GM18499 (cell line): Measurements from ENCODE around the gene ACOXL.

ENCODE experiments used
- ATAC-seq: cut with Tn5 transposase; IDR thresholded peaks from one replicate; pipeline ENCODE4 v1.9.1; 2021; ENCODE audit warnings: moderate number of reproducible peaks; ENCODE audit not compliant: insufficient read depth, unreplicated experiment

ACOXL gene

GRCh38 chr2:110818767-110819481 is 86.6 kb downstream of the ACOXL start:
- ATAC-seq, result no peak

GRCh38 chr2:110819711-110820110 is 87.3 kb downstream of the ACOXL start:
- ATAC-seq, result no peak

DNA sequence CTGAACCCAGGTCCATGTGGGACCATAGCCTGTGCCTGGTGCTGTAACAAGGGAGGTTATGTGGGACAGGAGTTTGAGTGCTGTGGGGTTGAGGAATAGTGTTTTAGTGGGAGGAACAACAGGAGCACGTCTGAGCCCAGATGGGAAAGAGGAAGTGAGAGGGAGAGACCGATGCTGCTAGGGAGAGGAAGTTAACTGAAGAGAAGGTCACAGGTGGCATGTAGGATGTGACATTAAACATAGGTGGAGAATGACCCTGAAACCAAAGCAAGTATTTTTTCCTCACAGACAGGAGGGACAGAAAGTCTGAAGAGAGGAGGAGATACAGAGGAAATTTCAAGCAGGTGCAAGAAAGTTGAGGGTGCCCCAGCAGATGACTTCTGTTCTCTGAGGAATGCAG is 87.8 kb downstream of the ACOXL start:
- ATAC-seq, result no peak

GRCh38 chr2:110823165-110823564 is 90.8 kb downstream of the ACOXL start:
- no peak for ATAC-seq

DNA sequence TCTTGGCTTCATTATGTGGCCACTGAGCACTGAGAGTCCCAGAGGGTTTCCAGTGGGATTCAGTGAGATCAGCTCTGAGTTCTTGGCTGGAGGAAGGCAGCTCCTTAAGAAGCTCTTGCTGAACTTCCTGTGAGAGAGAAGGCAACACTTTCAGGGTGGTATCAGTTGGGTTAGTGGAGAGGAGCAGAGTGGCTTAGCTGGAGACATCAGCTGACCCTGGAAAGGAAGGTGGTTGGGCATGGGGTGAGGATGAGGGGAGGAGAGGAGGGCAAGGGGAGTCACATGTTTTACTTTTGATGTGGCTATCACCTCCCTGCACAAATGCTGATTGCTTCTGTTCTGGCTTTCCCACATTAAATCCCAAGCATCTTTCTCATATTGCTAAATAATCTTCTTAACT is 95.1 kb downstream of the ACOXL start:
- ATAC-seq, result no peak

- ATAC-seq, result no peak
Observed at GRCh38 chr2:110828330-110828729, 96.0 kb downstream of the ACOXL start.

DNA sequence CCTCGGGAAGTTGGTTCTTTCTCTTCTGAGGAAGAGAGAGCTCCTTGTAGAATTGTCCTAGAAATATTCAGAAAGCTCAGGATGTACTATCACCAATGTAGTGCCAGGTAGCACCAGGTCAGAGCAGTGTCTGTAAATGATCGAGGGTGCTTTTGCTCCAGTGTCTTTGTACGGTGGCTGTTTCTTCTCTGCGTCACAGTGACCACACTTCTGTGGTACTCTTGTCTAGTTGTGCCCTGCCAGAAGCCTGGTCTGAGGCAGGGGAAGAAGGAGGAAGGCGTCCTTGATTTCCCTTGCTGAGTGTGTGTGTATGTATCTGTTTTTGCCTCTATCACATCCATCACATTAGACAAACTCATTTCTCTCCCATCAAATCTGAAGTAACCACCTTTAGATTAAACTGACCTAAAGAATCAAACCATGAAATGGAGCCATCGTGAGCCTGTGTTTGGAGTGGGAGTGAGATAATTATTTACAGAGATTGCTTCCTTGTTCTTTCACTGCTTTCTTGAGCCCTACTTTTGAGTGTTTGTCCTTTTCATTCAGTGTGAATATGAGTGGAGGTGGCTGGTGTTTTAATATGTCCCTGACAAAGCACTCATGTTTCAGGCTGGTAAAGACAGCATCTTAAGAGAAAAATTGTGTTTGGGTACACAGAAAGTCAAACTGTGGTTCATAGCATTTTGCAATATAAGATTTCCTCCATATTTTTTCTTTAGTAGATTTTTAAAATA is 97.2 kb downstream of the ACOXL start:
- ATAC-seq, result no peak

- no peak for ATAC-seq
Observed at GRCh38 chr2:110832740-110833139, 100.4 kb downstream of the ACOXL start.

DNA sequence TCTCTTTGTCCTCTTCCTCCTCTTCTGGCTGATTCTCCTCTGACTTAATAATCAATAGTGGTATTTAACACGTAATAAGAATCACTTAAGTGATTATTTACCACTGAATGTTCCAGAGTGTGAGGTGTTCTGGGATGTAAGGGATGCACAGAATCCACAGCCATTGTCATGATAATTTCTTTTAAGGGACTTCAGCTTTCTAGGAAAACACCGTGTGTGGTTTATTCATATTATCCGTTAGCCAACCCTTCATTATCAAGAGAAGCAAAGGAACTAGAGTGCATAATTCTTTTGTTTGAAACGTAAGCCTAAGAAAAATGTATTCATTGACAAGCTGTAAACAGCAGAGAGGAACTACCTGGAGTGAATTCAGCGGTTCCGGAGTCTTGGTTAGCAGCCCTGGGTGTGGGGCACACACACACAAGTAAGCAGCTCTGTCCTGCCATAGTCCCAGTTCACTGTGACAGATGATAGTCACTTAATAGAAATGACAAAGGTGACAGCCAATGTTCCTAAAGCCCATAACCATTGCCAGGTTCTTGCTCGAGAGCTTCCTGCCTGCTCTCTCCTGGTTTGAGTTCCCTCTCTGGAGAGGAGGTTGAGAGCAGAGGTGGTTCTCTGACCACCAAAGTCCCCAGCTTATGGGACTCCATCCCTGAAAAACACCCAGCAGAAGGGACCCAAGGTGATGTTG is 101.9 kb downstream of the ACOXL start:
- no peak for ATAC-seq

DNA sequence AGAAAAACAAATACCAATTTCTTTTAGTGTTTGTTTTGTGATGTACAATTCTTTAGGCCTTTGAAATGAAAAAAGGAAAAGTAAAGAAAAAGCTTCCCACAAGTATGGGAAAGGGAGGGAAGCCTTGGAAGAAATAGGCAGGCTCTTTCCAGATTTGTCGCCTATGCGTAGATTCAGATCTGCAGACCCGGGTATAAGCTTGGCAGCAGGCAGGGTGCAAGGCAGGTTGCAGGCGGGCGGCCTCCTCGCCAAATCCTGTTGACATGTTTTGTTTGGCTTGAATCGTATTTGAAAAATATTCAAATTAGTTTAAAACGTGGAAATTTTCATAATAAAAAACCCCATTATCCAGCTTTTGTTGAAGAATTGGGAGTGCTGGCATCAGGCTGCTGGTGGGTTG is 104.3 kb downstream of the ACOXL start:
- no peak for ATAC-seq

DNA sequence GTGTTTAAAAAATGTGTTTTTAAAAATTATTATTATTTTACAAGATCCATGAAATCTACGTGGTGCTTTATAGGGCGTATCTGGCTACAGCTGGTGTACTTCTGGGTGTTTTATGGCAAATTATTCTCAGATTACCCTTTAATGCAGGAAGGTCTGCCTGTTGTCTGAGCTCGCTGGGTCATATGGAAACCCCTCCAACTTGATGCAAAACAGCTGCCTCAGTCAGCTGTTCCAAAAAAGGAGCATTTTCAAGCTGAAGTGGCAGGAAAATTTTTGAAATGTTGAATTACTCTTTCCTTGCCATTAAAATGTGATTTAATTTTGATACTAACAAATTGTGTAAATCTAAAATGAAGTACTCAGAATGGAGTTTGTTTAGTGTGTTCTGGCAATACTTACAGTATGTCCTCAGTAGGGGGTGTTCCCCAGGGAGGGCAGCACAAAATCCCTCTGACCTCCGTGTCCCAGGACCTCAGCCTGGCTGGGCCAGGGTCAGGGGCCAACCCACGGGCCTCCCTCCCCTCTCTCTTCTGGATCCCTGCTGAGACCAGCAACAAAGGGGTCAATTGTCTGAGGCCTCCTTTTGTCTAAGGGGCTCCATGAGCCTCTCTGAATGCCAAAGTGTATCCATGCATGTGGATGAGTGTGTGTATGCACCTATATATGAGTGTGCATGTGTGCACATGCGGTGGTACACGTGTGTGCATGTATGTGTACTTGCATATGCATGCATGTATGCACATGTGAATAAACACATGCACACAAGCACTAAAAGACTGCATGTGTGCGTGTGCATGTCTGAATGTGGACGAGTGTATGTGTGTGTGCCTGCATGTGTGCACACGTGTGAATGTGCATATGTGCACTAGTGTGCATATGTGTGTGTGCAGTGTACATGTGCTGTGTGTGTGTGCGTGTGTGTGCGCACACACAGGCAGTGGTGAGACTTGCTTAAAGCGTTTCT is 105.4 kb downstream of the ACOXL start:
- ATAC-seq, result no peak

GRCh38 chr2:110838657-110839384 is 106.4 kb downstream of the ACOXL start:
- ATAC-seq, result no peak

DNA sequence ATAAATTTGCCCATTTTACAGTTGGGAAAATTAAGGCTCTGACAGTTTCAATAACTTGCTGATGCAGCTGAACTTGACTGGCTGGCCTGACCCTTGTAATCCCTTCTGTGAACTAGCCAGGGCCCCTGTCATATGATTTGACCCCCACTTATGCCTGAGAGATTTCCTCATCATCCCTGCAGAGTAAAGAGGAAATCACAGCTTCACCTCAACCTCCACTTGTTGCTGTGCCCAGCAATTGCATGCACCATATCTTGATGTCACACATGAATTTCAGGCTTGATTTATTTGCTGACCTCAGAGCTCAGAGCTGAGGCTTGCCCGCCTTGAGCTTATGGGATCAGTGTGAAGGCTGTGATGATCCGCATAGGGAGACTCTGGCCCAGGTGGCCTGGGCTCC is 108.1 kb downstream of the ACOXL start:
- no peak for ATAC-seq

GRCh38 chr2:110842048-110842447 is 109.7 kb downstream of the ACOXL start:
- ATAC-seq, result no peak

GRCh38 chr2:110843496-110843895 is 111.1 kb downstream of the ACOXL start:
- ATAC-seq, result no peak

DNA sequence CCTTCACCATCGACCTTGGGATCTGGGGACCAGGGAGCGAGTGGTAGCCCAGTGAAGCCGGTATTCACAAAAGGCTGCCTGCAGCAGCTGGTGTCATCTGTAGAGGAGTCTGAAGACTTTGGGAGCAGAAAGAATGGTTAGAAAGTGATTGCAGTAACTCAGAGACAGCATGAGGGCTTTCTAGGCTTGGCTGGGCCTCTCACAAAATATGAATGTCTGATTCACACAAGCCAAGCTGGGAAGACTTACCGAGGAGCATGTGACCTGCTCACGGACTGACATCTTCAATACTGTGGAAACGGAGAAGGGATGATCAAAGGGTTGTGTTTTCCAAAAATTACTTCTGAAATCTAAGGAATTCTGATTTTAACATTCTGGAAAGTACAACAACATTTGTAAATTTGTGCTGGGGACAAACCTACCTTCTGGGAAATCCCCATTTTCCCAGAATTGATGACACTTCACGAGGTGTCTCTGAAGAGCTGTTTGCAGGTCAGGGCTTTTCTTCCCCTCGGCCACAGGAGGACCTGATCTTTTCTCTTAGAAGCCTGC is 111.7 kb downstream of the ACOXL start:
- no peak for ATAC-seq

GRCh38 chr2:110847651-110848050 is 115.3 kb downstream of the ACOXL start:
- no peak for ATAC-seq

- no peak for ATAC-seq
Observed at GRCh38 chr2:110848071-110848470, 115.7 kb downstream of the ACOXL start.

DNA sequence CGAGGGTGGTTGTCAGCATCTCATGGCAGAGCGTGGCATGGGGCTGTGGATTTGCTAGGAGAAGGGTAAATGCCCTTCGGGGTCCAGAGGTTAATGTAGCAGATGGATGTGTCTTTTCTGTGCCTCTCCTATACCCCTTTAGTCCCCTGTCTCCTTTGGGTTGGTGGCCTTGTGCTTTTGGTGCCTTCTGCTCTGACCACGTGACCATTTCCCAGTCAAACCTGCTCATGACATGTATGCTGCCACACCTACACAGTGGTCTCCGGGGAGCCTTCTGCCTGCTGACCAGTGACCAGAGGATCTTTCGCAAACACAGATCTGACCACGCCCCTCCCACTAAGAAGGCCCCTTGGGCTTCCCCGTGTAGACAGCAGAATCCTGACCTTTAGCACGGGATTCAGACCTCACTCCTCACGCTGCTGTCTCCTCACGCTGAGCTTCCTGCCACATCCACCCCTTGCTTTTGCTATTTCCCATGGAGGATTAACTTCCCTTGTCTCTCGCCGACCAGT is 116.2 kb downstream of the ACOXL start:
- no peak for ATAC-seq
